Measurements from ENCODE around the gene ASIC2.

DNA sequence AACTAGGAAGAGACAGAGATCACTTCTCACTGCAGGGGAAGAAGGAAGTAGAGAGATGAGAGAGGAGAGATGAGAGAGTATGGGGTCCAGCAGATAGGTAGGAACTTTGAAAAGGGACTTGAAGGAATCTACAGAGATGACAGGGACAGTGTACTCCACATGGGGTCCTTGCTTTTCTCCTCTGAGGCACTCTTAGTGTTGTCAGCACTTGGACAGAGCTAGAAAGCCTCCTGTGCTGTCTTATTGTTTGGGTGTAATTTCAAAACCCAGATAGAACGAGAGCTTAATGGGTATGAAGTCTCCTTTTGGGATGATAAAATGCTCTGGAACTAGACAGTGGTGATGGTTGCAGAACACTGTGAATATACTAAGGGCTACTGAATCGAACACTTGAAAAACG, 65.2 kb downstream of the ASIC2 start:
- TF ChIP-seq GATA2 (IDR thresholded peaks at IDR 0.05; ENCODE audit: low read depth, low read length) (no peak), GATA3 (IDR thresholded peaks at IDR 0.05; ENCODE audit: low read depth, low read length) (no peak)

Data from SH-SY5Y (cell line).